Neural cell (in vitro differentiated cells): ENCODE measurements around the gene DNM3. TPM values are rescaled to one million over a fixed set of nuclear protein-coding genes. Genes with fewer than 3 reads are reported as not detected.

Experiments used
- H2AFZ ChIP-seq: fragments of 200-600, 300-800 bp; sonication (generic), shearing (Covaris generic); 2 replicates; pipeline ENCODE4 v1.6.0; 2014; ENCODE audit warnings: low read depth, mild to moderate bottlenecking, antibody characterized with exemption, low read length, moderate library complexity
- H3F3A ChIP-seq: fragments of 200-600 bp; shearing (Covaris generic); 2 replicates; pipeline ENCODE4 v1.6.1; 2016; ENCODE audit warnings: mild to moderate bottlenecking, moderate library complexity, mixed read lengths, antibody characterized with exemption, low read length; ENCODE audit not compliant: insufficient read depth, poor library complexity, severe bottlenecking
- H3K27ac ChIP-seq: fragments of 200-600, 300-800 bp; sonication (generic), shearing (Covaris generic); 2 replicates; pipeline ENCODE4 v1.5.1; 2014; ENCODE audit warnings: mild to moderate bottlenecking, low read length, moderate library complexity
- H3K27me3 ChIP-seq: fragments of 300-800, 200-600 bp; sonication (generic), shearing (Covaris generic); 2 replicates; pipeline ENCODE4 v1.6.0; 2014; ENCODE audit warnings: mild to moderate bottlenecking, low read depth, low read length, moderate library complexity; ENCODE audit not compliant: insufficient read depth
- H3K36me3 ChIP-seq: fragments of 300-800, 200-600 bp; sonication (generic), shearing (Covaris generic); 2 replicates; pipeline ENCODE4 v1.5.1; 2014; ENCODE audit warnings: mild to moderate bottlenecking, antibody characterized with exemption, low read length, moderate library complexity; ENCODE audit not compliant: insufficient read depth
- H3K4me2 ChIP-seq: fragments of 300-800, 200-600 bp; sonication (generic), shearing (Covaris generic); 2 replicates; pipeline ENCODE4 v1.6.0; 2014; ENCODE audit warnings: mild to moderate bottlenecking, low read length
- H3K4me3 ChIP-seq: fragments of 300-800, 200-600 bp; sonication (generic), shearing (Covaris generic); 2 replicates; pipeline ENCODE4 v1.5.1; 2014; ENCODE audit warnings: mild to moderate bottlenecking, low read length, moderate library complexity
- H3K79me2 ChIP-seq: fragments of 200-600 bp; shearing (Covaris generic); replicated peaks from 2 replicates; pipeline ENCODE4 v1.6.0; 2014; ENCODE audit warnings: mild to moderate bottlenecking, low read length, moderate library complexity; ENCODE audit not compliant: insufficient read depth
- H3K9ac ChIP-seq: fragments of 300-800, 200-600 bp; sonication (generic), shearing (Covaris generic); 2 replicates; pipeline ENCODE4 v1.6.1; 2016; ENCODE audit warnings: mild to moderate bottlenecking, low read length, mixed read lengths
- H3K9me2 ChIP-seq: fragments of 200-600 bp; shearing (Covaris generic); 2 replicates; pipeline ENCODE4 v1.6.1; 2016; ENCODE audit warnings: mild to moderate bottlenecking, low read length, mixed read lengths; ENCODE audit not compliant: insufficient read depth
- H3K9me3 ChIP-seq: fragments of 200-600, 300-800 bp; sonication (generic), shearing (Covaris generic); 2 replicates; pipeline ENCODE4 v1.6.1; 2016; ENCODE audit warnings: mild to moderate bottlenecking, mixed run types, low read length, moderate library complexity, mixed read lengths
- H4K20me1 ChIP-seq: fragments of 200-600 bp; shearing (Covaris generic); 2 replicates; pipeline ENCODE4 v1.6.1; 2016; ENCODE audit warnings: mild to moderate bottlenecking, mixed run types; ENCODE audit not compliant: insufficient read depth
- EP300 ChIP-seq: fragments of 450-650 bp; conservative IDR thresholded peaks from 2 replicates; pipeline ENCODE4 v1.6.1; 2014; ENCODE audit warnings: antibody characterized with exemption, mild to moderate bottlenecking, moderate library complexity; ENCODE audit not compliant: poor library complexity, severe bottlenecking
- EZH2 ChIP-seq: fragments of 200-600, 300-800 bp; shearing (Covaris generic), sonication (generic); IDR thresholded peaks from 2 replicates; pipeline ENCODE4 v1.6.1; 2014; ENCODE audit warnings: antibody characterized with exemption, low read length, borderline replicate concordance, mild to moderate bottlenecking; ENCODE audit not compliant: insufficient read depth, poor library complexity, severe bottlenecking
- MXI1 ChIP-seq: fragments of 450-650 bp; conservative IDR thresholded peaks from 2 replicates; pipeline ENCODE4 v1.6.1; 2014; ENCODE audit warnings: antibody characterized with exemption, mild to moderate bottlenecking; ENCODE audit not compliant: poor library complexity, severe bottlenecking
- POLR2AphosphoS5 ChIP-seq: IDR thresholded peaks from 2 replicates; pipeline ENCODE4 v1.6.1; 2012
- RAD21 ChIP-seq: fragments of 450-650 bp; conservative IDR thresholded peaks from 2 replicates; pipeline ENCODE4 v1.6.1; 2014; ENCODE audit warnings: antibody characterized with exemption, mild to moderate bottlenecking, moderate library complexity
- SMC3 ChIP-seq: fragments of 450-650 bp; conservative IDR thresholded peaks from 2 replicates; pipeline ENCODE4 v1.6.1; 2014; ENCODE audit warnings: antibody characterized with exemption, mild to moderate bottlenecking, moderate library complexity; ENCODE audit not compliant: poor library complexity
- TAF1 ChIP-seq: IDR thresholded peaks from 2 replicates; pipeline ENCODE4 v1.6.1; 2012; ENCODE audit warnings: low read depth
- polyA plus RNA-seq: library from polyadenylated mRNA; depleted of rRNA; stranded (reverse); fragments of >200 nt; gene quantifications from 2 replicates; pipeline ENCODE4 v1.2.3, GENCODE V29; 2014
- TF ChIP-seq, protein P1 (sequence below): IDR thresholded peaks from 2 replicates; pipeline ENCODE4 v1.6.1; 2012; ENCODE audit warnings: borderline replicate concordance
- TF ChIP-seq, protein P2 (sequence below): fragments of 450-650 bp; IDR thresholded peaks from 2 replicates; pipeline ENCODE4 v1.5.1; 2014; ENCODE audit warnings: antibody characterized with exemption, mild to moderate bottlenecking, moderate library complexity; ENCODE audit not compliant: poor library complexity, severe bottlenecking

The DNM3 gene
- polyA plus RNA-seq, 1 donor from 2014 or later = 37.1 TPM

DNA sequence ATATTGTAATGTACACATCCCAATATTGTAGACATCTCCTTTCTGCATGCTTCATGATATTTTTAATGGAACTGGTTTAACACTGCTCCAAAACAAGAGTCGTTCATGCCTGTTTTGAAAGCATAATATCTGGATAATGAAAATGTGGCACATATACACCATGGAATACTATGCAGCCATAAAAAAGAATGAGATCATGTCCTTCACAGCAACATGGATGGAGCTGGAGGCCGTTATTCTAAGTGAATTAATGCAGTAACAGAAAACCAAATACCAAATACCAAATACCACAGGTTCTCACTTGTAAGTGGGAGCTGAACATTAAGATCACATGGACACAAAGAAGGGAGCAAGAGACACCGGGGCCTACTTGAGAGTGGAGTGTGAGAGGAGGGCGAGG is 487.0 kb downstream of the DNM3 start:
- H3K27ac ChIP-seq = no peak overlapping the region
- H3K79me2 ChIP-seq = no peaks in the 10 kb centered on the region
- H3K27me3 ChIP-seq = no peaks in the 10 kb centered on the region
- H3K4me2 ChIP-seq = no peak overlapping the region
- TF ChIP-seq, protein P1, sequence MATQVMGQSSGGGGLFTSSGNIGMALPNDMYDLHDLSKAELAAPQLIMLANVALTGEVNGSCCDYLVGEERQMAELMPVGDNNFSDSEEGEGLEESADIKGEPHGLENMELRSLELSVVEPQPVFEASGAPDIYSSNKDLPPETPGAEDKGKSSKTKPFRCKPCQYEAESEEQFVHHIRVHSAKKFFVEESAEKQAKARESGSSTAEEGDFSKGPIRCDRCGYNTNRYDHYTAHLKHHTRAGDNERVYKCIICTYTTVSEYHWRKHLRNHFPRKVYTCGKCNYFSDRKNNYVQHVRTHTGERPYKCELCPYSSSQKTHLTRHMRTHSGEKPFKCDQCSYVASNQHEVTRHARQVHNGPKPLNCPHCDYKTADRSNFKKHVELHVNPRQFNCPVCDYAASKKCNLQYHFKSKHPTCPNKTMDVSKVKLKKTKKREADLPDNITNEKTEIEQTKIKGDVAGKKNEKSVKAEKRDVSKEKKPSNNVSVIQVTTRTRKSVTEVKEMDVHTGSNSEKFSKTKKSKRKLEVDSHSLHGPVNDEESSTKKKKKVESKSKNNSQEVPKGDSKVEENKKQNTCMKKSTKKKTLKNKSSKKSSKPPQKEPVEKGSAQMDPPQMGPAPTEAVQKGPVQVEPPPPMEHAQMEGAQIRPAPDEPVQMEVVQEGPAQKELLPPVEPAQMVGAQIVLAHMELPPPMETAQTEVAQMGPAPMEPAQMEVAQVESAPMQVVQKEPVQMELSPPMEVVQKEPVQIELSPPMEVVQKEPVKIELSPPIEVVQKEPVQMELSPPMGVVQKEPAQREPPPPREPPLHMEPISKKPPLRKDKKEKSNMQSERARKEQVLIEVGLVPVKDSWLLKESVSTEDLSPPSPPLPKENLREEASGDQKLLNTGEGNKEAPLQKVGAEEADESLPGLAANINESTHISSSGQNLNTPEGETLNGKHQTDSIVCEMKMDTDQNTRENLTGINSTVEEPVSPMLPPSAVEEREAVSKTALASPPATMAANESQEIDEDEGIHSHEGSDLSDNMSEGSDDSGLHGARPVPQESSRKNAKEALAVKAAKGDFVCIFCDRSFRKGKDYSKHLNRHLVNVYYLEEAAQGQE = no peak
- TF ChIP-seq, protein P2, sequence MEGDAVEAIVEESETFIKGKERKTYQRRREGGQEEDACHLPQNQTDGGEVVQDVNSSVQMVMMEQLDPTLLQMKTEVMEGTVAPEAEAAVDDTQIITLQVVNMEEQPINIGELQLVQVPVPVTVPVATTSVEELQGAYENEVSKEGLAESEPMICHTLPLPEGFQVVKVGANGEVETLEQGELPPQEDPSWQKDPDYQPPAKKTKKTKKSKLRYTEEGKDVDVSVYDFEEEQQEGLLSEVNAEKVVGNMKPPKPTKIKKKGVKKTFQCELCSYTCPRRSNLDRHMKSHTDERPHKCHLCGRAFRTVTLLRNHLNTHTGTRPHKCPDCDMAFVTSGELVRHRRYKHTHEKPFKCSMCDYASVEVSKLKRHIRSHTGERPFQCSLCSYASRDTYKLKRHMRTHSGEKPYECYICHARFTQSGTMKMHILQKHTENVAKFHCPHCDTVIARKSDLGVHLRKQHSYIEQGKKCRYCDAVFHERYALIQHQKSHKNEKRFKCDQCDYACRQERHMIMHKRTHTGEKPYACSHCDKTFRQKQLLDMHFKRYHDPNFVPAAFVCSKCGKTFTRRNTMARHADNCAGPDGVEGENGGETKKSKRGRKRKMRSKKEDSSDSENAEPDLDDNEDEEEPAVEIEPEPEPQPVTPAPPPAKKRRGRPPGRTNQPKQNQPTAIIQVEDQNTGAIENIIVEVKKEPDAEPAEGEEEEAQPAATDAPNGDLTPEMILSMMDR = no peak
- TF ChIP-seq MXI1 (no peak), TAF1 (no peak), EZH2 (no peak), EP300 (no peak), POLR2AphosphoS5 (no peak), SMC3 (no peak), RAD21 (no peak)
- no peak overlapping the region for H2AFZ ChIP-seq
- H3K9me3 ChIP-seq = no peaks in the 10 kb centered on the region
- H3F3A ChIP-seq = no peaks in the 10 kb centered on the region
- no peaks in the 10 kb centered on the region for H3K9me2 ChIP-seq
- H3K36me3 ChIP-seq = no peaks in the 10 kb centered on the region
- no peak overlapping the region for H3K9ac ChIP-seq
- no peaks in the 10 kb centered on the region for H4K20me1 ChIP-seq
- no peak overlapping the region for H3K4me3 ChIP-seq

DNA sequence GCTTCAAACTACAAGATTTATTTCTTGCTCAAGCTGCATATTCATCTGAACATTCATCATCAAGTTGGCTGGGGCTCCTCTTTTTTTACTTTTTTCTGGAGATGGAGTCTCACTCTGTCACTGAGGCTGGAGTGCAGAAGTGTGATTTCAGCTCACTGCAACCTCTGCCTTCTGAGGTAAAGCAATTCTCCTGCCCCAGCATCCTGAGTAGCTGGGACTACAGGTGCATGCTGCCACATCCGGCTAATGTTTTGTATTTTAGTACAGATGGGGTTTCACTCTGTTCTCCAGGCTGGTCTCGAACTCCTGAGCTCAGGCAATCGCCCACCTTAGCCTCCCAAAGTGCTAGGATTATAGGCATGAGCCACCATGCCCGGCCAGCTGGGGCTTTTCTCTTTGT is 490.9 kb downstream of the DNM3 start:
- no peak overlapping the region for H2AFZ ChIP-seq
- no peak overlapping the region for H3K27ac ChIP-seq
- no peak for TF ChIP-seq MXI1
- no peak for TF ChIP-seq RAD21
- TF ChIP-seq, protein P1 = no peak
- no peak for TF ChIP-seq SMC3
- no peak for TF ChIP-seq POLR2AphosphoS5
- no peak for TF ChIP-seq EP300
- TF ChIP-seq, protein P2 = no peak
- no peak for TF ChIP-seq TAF1
- no peak for TF ChIP-seq EZH2
- H4K20me1 ChIP-seq = no peaks in the 10 kb centered on the region
- no peaks in the 10 kb centered on the region for H3K79me2 ChIP-seq
- no peak overlapping the region for H3K9ac ChIP-seq
- no peaks in the 10 kb centered on the region for H3K9me2 ChIP-seq
- H3F3A ChIP-seq = no peaks in the 10 kb centered on the region
- no peak overlapping the region for H3K4me2 ChIP-seq
- no peaks in the 10 kb centered on the region for H3K36me3 ChIP-seq
- H3K4me3 ChIP-seq = no peak overlapping the region
- H3K9me3 ChIP-seq = no peaks in the 10 kb centered on the region
- no peaks in the 10 kb centered on the region for H3K27me3 ChIP-seq
